ENCODE results near the gene RIOK1. TPM values are rescaled to one million over a fixed set of nuclear protein-coding genes. Genes with fewer than 3 reads are reported as not detected.

Gene RIOK1
- total and polyA plus RNA-seq, 2 of the 13 experiments (the other 11 are each of a cell fraction or from before 2014, with no cell fraction given), result 9.4 to 37.8 TPM

DNA sequence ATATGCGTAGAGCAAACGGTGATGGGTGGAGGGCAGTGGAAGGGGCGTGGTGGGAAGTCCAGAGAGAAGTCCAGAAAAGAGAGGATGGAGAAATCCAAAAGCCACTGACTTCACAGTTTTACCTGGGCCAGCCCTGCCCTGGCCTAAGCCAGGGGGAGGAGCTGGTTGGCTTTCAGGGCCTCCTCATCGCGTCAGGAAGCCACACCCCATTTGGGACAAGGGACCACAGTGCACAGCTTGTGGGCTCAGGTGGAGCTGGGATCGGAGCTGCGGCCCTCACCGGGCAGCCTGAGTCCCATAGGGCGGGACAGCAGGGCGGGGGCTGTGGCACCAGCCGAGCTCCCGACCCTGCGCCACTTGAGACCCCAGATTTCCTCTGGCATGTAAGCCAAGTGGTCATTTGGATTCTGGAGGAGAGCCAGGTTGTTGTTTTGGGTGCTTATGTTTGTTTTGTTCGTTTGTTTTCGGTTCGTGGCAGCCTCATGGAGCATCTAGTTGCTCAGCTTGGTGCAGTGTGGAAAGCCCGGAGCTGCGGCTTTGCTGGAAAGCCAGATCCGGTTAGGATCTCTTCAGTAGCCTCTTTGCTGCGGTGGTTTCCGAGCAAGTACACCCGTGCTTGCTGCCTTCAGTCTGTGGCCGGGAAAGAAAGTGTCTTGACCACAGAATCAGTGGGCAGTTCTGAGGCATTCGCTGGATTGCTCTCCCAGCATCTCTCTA, 42.2 kb downstream of the RIOK1 start (continued):
- TF ChIP-seq, protein P1, sequence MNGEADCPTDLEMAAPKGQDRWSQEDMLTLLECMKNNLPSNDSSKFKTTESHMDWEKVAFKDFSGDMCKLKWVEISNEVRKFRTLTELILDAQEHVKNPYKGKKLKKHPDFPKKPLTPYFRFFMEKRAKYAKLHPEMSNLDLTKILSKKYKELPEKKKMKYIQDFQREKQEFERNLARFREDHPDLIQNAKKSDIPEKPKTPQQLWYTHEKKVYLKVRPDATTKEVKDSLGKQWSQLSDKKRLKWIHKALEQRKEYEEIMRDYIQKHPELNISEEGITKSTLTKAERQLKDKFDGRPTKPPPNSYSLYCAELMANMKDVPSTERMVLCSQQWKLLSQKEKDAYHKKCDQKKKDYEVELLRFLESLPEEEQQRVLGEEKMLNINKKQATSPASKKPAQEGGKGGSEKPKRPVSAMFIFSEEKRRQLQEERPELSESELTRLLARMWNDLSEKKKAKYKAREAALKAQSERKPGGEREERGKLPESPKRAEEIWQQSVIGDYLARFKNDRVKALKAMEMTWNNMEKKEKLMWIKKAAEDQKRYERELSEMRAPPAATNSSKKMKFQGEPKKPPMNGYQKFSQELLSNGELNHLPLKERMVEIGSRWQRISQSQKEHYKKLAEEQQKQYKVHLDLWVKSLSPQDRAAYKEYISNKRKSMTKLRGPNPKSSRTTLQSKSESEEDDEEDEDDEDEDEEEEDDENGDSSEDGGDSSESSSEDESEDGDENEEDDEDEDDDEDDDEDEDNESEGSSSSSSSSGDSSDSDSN (CRISPR knock-in tag; IDR thresholded peaks at IDR 0.05), result peak; percentile 58; the same call in 1 of the 2 replicates
- no peak for TF ChIP-seq ZNF780A (CRISPR knock-in tag; IDR thresholded peaks at IDR 0.05)
- TF ChIP-seq, protein P2, sequence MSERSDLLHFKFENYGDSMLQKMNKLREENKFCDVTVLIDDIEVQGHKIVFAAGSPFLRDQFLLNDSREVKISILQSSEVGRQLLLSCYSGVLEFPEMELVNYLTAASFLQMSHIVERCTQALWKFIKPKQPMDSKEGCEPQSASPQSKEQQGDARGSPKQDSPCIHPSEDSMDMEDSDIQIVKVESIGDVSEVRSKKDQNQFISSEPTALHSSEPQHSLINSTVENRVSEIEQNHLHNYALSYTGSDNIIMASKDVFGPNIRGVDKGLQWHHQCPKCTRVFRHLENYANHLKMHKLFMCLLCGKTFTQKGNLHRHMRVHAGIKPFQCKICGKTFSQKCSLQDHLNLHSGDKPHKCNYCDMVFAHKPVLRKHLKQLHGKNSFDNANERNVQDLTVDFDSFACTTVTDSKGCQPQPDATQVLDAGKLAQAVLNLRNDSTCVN (CRISPR knock-in tag; IDR thresholded peaks at IDR 0.05; ENCODE audit: borderline replicate concordance), result peak; percentile 96
- TF ChIP-seq PTBP1 (IDR thresholded peaks at IDR 0.05; ENCODE audit: low read depth, low read length, poor library complexity, severe bottlenecking), result no peak
- TF ChIP-seq, protein P3, sequence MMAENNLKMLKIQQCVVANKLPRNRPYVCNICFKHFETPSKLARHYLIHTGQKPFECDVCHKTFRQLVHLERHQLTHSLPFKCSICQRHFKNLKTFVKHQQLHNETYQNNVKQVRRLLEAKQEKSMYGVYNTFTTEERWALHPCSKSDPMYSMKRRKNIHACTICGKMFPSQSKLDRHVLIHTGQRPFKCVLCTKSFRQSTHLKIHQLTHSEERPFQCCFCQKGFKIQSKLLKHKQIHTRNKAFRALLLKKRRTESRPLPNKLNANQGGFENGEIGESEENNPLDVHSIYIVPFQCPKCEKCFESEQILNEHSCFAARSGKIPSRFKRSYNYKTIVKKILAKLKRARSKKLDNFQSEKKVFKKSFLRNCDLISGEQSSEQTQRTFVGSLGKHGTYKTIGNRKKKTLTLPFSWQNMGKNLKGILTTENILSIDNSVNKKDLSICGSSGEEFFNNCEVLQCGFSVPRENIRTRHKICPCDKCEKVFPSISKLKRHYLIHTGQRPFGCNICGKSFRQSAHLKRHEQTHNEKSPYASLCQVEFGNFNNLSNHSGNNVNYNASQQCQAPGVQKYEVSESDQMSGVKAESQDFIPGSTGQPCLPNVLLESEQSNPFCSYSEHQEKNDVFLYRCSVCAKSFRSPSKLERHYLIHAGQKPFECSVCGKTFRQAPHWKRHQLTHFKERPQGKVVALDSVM (CRISPR knock-in tag; IDR thresholded peaks at IDR 0.05), result no peak
- no peak for TF ChIP-seq NCOA1 (CRISPR knock-in tag; IDR thresholded peaks at IDR 0.05)
- TF ChIP-seq YY1 (IDR thresholded peaks at IDR 0.05; ENCODE audit: insufficient read depth, insufficient replicate concordance, low read depth, low read length), result no peak
- TF ChIP-seq RAD51 (IDR thresholded peaks at IDR 0.05; ENCODE audit: borderline replicate concordance), result no peak
- TF ChIP-seq PHF20 (CRISPR knock-in tag; IDR thresholded peaks at IDR 0.05), result no peak
- no peak for TF ChIP-seq ZNF749 (CRISPR knock-in tag; IDR thresholded peaks at IDR 0.05; ENCODE audit: borderline replicate concordance)
- TF ChIP-seq TAF15 (IDR thresholded peaks at IDR 0.05; ENCODE audit: low read depth, low read length, poor library complexity, severe bottlenecking), result no peak
- no peak for TF ChIP-seq ZFAT (CRISPR knock-in tag; conservative IDR thresholded peaks at IDR 0.05)
- peak; percentile 62 for TF ChIP-seq XRCC5 (optimal IDR thresholded peaks at IDR 0.05; ENCODE audit: low read length)
- TF ChIP-seq SP2 (CRISPR knock-in tag; IDR thresholded peaks at IDR 0.05), result no peak
- TF ChIP-seq MAFG (CRISPR knock-in tag; IDR thresholded peaks at IDR 0.05), result no peak
- TF ChIP-seq POLR2AphosphoS5 (IDR thresholded peaks at IDR 0.05; ENCODE audit: low read depth, low read length), result no peak
- no peak for TF ChIP-seq POLR2G (IDR thresholded peaks at IDR 0.05; ENCODE audit: low read depth, low read length)
- TF ChIP-seq SRSF9 (IDR thresholded peaks at IDR 0.05; ENCODE audit: borderline replicate concordance, insufficient read depth, low read depth, low read length, poor library complexity, severe bottlenecking), result no peak
- TF ChIP-seq GATA4 (IDR thresholded peaks at IDR 0.05; ENCODE audit: borderline replicate concordance, low read depth), result no peak
- TF ChIP-seq RARG (CRISPR knock-in tag; IDR thresholded peaks at IDR 0.05; ENCODE audit: low read depth), result no peak
- TF ChIP-seq, protein P4, sequence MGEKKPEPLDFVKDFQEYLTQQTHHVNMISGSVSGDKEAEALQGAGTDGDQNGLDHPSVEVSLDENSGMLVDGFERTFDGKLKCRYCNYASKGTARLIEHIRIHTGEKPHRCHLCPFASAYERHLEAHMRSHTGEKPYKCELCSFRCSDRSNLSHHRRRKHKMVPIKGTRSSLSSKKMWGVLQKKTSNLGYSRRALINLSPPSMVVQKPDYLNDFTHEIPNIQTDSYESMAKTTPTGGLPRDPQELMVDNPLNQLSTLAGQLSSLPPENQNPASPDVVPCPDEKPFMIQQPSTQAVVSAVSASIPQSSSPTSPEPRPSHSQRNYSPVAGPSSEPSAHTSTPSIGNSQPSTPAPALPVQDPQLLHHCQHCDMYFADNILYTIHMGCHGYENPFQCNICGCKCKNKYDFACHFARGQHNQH (CRISPR knock-in tag; IDR thresholded peaks at IDR 0.05), result no peak
- no peak for TF ChIP-seq ZNF616 (CRISPR knock-in tag; IDR thresholded peaks at IDR 0.05; ENCODE audit: low read depth)
- TF ChIP-seq PAF1 (CRISPR knock-in tag; IDR thresholded peaks at IDR 0.05), result no peak
- TF ChIP-seq ZBTB1 (CRISPR knock-in tag; IDR thresholded peaks at IDR 0.05; ENCODE audit: borderline replicate concordance), result no peak

Measured in HepG2 (cell line).